GM20000 (cell line): ENCODE results near the gene SUPT20H.
A peak's percentile ranks its signal among the peaks of the same experiment; 100 is the strongest.

Experiments used
- DNase-seq: peaks from one replicate; pipeline ENCODE4 v3.0.0; 2012; ENCODE audit warnings: low spot score
- CTCF ChIP-seq: IDR thresholded peaks from 2 replicates; pipeline ENCODE4 v1.5.1; 2012; ENCODE audit warnings: mild to moderate bottlenecking, control low read depth; ENCODE audit errors: extremely low read depth, missing control alignments

Gene SUPT20H

GRCh38 chr13:36981156-36981743, 78.2 kb downstream of the SUPT20H start:
- peak; percentile 29 for DNase-seq

GRCh38 chr13:36979361-36980050, 80.0 kb downstream of the SUPT20H start:
- DNase-seq, result no peak
- no peak for TF ChIP-seq CTCF

More at GRCh38 chr13:36981156-36981743, 78.2 kb downstream of the SUPT20H start:
- TF ChIP-seq CTCF, result no peak

GRCh38 chr13:36975172-36975571, 84.3 kb downstream of the SUPT20H start:
- no peak for TF ChIP-seq CTCF
- no peak for DNase-seq

GRCh38 chr13:36973621-36974295, 85.7 kb downstream of the SUPT20H start:
- TF ChIP-seq CTCF, result no peak
- DNase-seq, result peak; percentile 22

- TF ChIP-seq CTCF, result no peak
- DNase-seq, result no peak
Measured at GRCh38 chr13:36973009-36973408, 86.5 kb downstream of the SUPT20H start.

- no peak for DNase-seq
- TF ChIP-seq CTCF, result no peak
Measured at GRCh38 chr13:36966404-36966803, 93.1 kb downstream of the SUPT20H start.

GRCh38 chr13:36965767-36966166, 93.7 kb downstream of the SUPT20H start:
- DNase-seq, result no peak
- no peak for TF ChIP-seq CTCF
